Activated naive CD8-positive, alpha-beta T cell treated with anti-CD3 and anti-CD28 coated beads, Interleukin-2, amount 10 ng/mL, durations not matched to agents 7 days and 5 days (primary cell): ENCODE results near the gene ANKRD24. TPM values are rescaled to one million over a fixed set of nuclear protein-coding genes. Genes with fewer than 3 reads are reported as not detected.
"Not testable (repeated sequence)": the region's sequence is repeated elsewhere in the genome, so short reads cannot be mapped to it uniquely, and the experiment has no call there.

ENCODE experiments used
- ATAC-seq: fragments of 150-1000 bp; cut with Tn5 transposase; one replicate; pipeline ENCODE4 v1.10.0; 2021; ENCODE audit warnings: low read depth, moderate library complexity
- POLR2A ChIA-PET: fragments of 350-600 bp; sonication (Branson Sonifier 250); formaldehyde crosslinking; loops from one replicate; lab custom pipeline; 2021; ENCODE audit warnings: antibody characterized with exemption; lab: Charles Lee
- DNase-seq: peaks from one replicate; pipeline ENCODE4 v3.0.0; 2021
- H3K27ac Mint-ChIP-seq: one replicate; pipeline ENCODE4 v1.8.0; 2022; ENCODE audit warnings: mild to moderate bottlenecking, mixed read lengths
- H3K27me3 Mint-ChIP-seq: one replicate; pipeline ENCODE4 v1.8.0; 2022; ENCODE audit warnings: mild to moderate bottlenecking, moderate library complexity, mixed read lengths
- H3K36me3 Mint-ChIP-seq: one replicate; pipeline ENCODE4 v1.8.0; 2021; ENCODE audit warnings: mild to moderate bottlenecking, mixed read lengths
- H3K4me1 Mint-ChIP-seq: one replicate; pipeline ENCODE4 v1.8.0; 2021; ENCODE audit warnings: mixed read lengths
- H3K4me3 Mint-ChIP-seq: one replicate; pipeline ENCODE4 v1.8.0; 2022; ENCODE audit warnings: mild to moderate bottlenecking, moderate library complexity, mixed read lengths
- H3K9me3 Mint-ChIP-seq: one replicate; pipeline ENCODE4 v1.8.0; 2021; ENCODE audit warnings: mixed read lengths
- total RNA-seq, 2 experiments: library from RNA; stranded (reverse); gene quantifications; one replicate each; pipeline ENCODE4 v1.2.3, GENCODE V29; 2021

The ANKRD24 gene
- total RNA-seq, 2 experiments from 2014 or later, result 1.5 to 1.7 TPM

DNA sequence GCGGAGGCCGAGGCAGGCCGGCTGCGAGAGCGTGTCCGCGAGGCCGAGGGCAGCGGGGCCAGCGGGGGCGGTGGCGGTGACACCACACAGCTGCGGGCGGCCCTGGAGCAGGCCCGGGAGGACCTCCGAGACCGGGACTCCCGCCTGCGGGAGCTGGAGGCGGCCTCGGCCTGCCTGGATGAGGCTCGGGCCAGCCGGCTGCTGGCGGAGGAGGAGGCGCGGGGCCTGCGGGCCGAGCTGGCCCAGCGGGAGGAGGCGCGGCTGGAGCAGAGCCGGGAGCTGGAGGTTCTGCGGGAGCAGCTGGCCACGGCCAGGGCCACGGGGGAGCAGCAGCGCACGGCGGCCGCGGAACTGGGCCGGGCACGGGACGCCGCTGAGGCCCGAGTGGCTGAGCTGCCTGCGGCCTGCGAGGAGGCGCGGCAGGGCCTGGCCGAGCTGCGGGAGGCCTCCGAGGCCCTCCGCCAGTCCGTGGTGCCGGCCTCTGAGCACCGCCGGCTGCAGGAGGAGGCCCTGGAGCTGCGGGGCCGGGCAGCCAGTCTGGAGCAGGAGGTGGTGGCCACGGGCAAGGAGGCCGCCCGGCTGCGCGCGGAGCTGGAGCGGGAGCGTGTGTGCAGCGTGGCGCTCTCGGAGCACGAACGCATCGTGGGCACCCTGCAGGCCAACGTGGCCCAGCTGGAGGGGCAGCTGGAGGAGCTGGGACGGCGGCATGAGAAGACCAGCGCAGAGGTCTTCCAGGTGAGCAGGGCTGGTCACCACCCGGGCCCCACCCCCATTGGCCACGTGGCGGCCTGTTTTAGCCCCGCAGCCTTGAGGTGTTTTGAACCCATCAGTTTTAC lies 35.2 kb downstream of the ANKRD24 start:
- no peak overlapping the region for H3K4me3 Mint-ChIP-seq
- ATAC-seq (no peak), DNase-seq (no peak)
- no peaks in the 10 kb centered on the region for H3K36me3 Mint-ChIP-seq
- H3K4me1 Mint-ChIP-seq, result no peaks in the 10 kb centered on the region
- no peak overlapping the region for H3K27ac Mint-ChIP-seq
- POLR2A ChIA-PET, result no interaction called here
- peaks cover 5% of the 10 kb centered on the region for H3K9me3 Mint-ChIP-seq
- no peaks in the 10 kb centered on the region for H3K27me3 Mint-ChIP-seq

DNA sequence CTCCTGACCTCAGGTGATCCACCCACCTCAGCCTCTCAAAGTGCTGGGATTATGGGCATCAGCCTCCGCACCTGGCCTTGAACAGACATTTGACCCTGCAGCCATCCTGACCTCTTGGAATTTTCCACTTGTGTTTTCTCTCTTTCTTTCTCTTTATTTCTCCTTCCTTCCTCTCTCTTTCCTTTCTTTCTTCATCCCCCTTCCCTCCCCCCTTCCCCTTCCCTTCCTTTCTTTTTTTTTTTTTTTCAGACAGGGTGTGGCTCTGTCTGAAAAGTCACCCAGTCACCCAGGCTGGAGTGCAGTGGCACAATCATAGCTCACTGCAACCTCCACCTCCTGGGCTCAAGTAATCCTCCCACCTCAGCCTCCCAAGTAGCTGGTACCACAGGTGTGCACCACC lies 36.0 kb downstream of the ANKRD24 start:
- DNase-seq, ATAC-seq, H3K9me3 Mint-ChIP-seq, H3K27ac Mint-ChIP-seq, H3K4me1 Mint-ChIP-seq, H3K36me3 Mint-ChIP-seq, H3K27me3 Mint-ChIP-seq, POLR2A ChIA-PET, H3K4me3 Mint-ChIP-seq: not testable (repeated sequence)

DNA sequence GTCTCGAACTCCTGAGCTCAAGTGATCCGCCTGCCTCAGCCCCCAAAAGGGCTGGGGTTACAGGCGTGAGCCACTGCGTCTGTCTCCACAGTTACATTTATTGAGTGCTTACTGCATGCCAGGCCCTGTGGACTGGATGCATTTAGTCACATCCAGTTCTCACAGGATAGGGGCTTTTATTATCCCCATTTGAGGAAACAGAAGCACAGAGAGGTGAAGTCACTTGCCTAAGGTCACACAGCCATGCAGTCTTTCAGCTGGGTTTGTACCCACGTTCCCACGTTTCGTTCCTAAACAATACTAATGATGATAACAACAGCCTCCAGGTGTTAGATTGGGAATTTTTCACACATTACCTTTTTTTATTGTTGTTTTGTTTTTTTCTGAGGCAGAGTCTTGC lies 37.7 kb downstream of the ANKRD24 start:
- no peak overlapping the region for H3K4me3 Mint-ChIP-seq
- no peaks in the 10 kb centered on the region for H3K4me1 Mint-ChIP-seq
- DNase-seq (no peak), ATAC-seq (no peak)
- no peak overlapping the region for H3K27ac Mint-ChIP-seq
- H3K27me3 Mint-ChIP-seq, result no peaks in the 10 kb centered on the region
- POLR2A ChIA-PET, result no interaction called here
- no peaks in the 10 kb centered on the region for H3K36me3 Mint-ChIP-seq
- H3K9me3 Mint-ChIP-seq, result peaks cover 5% of the 10 kb centered on the region

DNA sequence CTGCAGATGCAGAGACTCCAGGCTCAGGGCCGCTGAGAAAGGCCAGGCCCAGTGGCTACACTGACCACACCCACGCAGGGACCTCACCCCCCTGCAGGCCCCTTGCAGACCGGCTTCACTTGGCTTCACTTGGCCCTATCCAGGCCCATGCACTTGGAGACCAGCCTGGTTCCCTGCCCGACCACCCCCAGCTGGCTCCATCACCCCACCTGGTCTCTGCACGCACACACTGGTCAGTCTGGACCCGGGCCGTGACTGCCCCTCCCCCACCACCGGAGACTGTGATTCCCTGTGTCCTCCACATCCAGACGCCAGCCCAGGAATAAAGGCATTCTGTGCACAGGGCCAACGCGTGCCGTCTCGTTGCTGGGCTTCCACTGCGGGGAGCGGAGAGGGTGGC lies 42.0 kb downstream of the ANKRD24 start:
- DNase-seq (no peak), ATAC-seq (no peak)
- no peak overlapping the region for H3K4me3 Mint-ChIP-seq
- H3K4me1 Mint-ChIP-seq, result no peaks in the 10 kb centered on the region
- H3K27me3 Mint-ChIP-seq, result no peaks in the 10 kb centered on the region
- H3K27ac Mint-ChIP-seq, result no peak overlapping the region
- H3K9me3 Mint-ChIP-seq, result no peaks in the 10 kb centered on the region
- H3K36me3 Mint-ChIP-seq, result no peaks in the 10 kb centered on the region
- POLR2A ChIA-PET, result no interaction called here

DNA sequence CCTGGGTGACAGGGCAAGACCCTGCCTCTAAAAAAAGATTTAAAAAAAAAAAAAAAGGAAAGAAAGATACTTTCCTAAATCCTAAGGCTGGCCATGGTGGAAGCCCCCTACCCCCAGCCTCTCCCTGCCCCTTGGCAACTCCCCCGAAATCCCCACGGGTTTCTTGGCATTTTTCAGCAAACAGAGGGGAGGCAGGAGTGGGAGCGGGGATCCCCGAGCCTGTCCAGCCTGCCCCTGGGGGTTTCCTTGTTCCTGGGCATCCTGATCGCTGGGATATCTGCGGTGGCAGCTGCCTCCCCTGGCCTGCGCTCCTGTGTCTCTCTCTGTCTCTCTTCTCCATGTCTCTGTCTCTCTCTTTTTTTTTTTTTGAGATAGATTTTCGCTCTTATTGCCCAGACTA lies 43.4 kb downstream of the ANKRD24 start:
- DNase-seq (no peak), ATAC-seq (no peak)
- Mint-ChIP-seq H3K36me3 (no peaks in the 10 kb centered on the region), H3K4me3 (no peak overlapping the region), H3K27me3 (no peaks in the 10 kb centered on the region), H3K27ac (no peak overlapping the region), H3K9me3 (no peaks in the 10 kb centered on the region), H3K4me1 (no peaks in the 10 kb centered on the region)
- POLR2A ChIA-PET, result interaction anchor here (0.7 kb wide), 1 partner anchor 85 kb away, joined by 3 read pairs; no protein-coding TSS in a partner anchor

DNA sequence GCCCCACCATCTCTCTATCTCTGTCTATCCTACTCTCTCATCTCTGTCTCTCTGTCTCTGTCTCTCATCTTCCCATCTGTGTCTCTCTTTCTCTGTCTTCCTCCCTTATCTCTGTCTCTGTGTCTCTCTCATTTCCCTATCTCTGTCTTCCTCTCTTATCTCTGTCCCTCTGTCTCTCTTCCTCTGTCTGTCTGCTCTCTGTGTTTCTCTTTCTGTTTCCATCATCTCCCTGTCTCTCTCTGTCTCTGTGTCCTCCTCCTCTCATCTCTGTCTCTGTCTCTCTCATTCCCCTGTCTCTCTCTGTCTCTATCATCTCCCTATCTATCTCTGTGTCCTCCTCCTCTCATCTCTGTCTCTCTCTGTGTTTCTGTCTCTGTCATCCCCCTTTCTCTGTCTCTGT lies 45.3 kb downstream of the ANKRD24 start:
- no peaks in the 10 kb centered on the region for H3K9me3 Mint-ChIP-seq
- no peaks in the 10 kb centered on the region for H3K4me1 Mint-ChIP-seq
- no peak overlapping the region for H3K27ac Mint-ChIP-seq
- no peaks in the 10 kb centered on the region for H3K27me3 Mint-ChIP-seq
- POLR2A ChIA-PET, result no interaction called here
- H3K36me3 Mint-ChIP-seq, result no peaks in the 10 kb centered on the region
- ATAC-seq (no peak), DNase-seq (no peak)
- H3K4me3 Mint-ChIP-seq, result no peak overlapping the region

DNA sequence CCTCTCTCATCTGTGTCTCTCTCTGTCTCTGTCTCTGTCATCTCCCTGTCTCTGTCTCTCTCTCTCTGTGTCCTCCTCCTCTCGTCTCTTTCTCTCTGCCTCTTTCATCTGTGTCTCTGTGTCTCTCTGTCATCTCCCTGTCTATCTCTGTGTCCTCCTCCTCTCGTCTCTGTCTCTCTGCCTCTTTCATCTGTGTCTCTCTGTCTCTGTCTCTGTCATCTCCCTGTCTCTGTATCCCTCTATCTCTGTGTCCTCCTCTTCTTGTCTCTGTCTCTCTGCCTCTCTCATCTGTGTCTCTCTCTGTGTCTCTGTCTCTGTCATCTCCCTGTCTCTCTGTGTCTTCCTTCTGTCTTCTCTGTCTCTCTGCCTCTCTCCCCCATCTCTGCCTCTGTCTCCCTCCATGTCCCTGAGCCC lies 46.3 kb downstream of the ANKRD24 start:
- DNase-seq (no peak), ATAC-seq (no peak)
- Mint-ChIP-seq H3K36me3 (no peaks in the 10 kb centered on the region), H3K9me3 (no peaks in the 10 kb centered on the region), H3K27ac (no peak overlapping the region), H3K4me3 (no peak overlapping the region), H3K4me1 (peaks cover 4% of the 10 kb centered on the region), H3K27me3 (no peaks in the 10 kb centered on the region)
- POLR2A ChIA-PET, result no interaction called here

DNA sequence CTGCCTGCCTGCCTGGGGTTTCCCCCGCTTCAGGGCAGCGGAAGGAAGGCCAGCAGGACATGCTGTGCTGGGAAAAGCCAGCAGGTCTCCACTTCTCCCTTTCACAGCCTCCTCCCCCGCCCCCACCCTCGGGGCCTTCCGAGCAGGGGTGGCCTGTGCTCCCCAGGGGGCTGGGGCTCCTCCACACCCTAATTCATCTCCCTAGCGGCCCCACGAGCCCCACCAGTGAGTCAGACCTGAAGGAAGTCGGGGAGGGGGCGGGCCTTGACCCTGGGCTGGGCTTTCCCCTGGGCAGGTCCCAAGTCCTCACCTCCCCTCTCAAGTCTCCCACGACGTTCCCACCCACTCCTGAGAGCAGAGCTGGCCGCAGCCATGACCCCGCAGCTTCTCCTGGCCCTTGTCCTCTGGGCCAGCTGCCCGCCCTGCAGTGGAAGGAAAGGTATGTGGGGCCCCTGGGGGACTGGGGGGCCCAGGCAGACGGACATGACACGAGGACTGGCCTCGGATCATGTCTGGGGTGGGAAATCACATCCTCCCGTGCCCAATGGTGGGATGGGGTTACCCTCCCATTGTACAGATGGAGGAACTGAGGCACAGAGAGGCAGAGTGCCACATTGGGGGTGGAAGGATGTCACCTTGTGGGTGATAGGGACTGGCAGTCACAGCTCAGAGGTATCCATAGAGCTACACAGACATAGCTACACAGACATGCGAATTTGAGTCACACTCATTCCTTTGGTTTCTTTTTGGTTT lies 46.9 kb downstream of the ANKRD24 start, which contains the start of gene EBI3:
Gene EBI3 (plus strand): TSS at position 345 of the 753 bp plus-strand sequence. CDS start 28 bp downstream, at position 373.
- POLR2A ChIA-PET, result no interaction called here
- no peak within 1 kb of the TSS for H3K4me3 Mint-ChIP-seq

DNA sequence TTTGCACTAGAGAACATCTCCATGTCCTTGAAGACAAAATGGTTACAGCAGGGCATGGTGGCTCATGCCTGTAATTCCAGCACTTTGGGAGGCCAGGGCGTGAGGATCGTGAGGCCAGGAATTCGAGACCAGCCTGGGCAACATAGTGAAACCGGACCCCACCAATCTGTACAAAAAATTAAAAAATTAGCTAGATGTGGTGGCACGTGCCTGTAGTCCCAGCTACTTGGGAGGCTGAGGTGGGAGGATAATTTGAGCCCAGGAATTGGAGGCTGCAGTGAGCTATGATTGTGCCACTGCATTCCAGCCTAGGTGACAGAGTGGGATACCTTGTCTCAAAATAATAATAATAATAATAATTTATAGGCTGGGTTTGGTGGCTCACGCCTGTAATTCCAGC lies 47.7 kb downstream of the ANKRD24 start:
- ATAC-seq, H3K36me3 Mint-ChIP-seq, H3K4me1 Mint-ChIP-seq, H3K9me3 Mint-ChIP-seq, H3K27me3 Mint-ChIP-seq, DNase-seq, POLR2A ChIA-PET, H3K27ac Mint-ChIP-seq, H3K4me3 Mint-ChIP-seq: not testable (repeated sequence)

More for the DNA sequence above, 46.9 kb downstream of the ANKRD24 start, which contains the start of gene EBI3:
- H3K27me3 Mint-ChIP-seq, result no peaks in the 10 kb centered on the region
- H3K27ac Mint-ChIP-seq, result peak within 1 kb of the TSS; percentile 33
- peaks cover 4% of the 10 kb centered on the region for H3K4me1 Mint-ChIP-seq
- ATAC-seq, result peak; percentile 47
- no peaks in the 10 kb centered on the region for H3K9me3 Mint-ChIP-seq
- no peaks in the 10 kb centered on the region for H3K36me3 Mint-ChIP-seq
- peak; percentile 43 for DNase-seq

DNA sequence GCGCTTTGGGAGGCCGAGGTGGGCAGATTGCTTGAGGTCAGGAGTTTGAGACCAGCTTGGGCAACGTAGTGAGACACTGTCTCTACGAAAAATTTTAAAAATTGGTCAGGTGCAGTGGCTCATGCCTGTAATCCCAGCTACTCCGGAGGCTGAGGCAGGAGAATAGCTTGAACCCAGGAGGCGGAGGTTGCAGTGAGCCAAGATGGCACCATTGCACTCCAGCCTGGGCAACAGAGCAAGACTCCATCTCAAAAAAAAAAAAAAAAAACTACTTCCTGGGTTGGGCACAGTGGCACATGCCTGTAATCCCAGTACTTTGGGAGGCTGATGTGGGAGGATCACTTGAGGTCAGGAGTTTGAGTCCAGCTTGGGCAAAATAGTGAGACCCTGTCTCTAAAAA lies 49.0 kb downstream of the ANKRD24 start:
- H3K4me3 Mint-ChIP-seq, ATAC-seq, H3K9me3 Mint-ChIP-seq, H3K4me1 Mint-ChIP-seq, H3K27ac Mint-ChIP-seq, DNase-seq, H3K36me3 Mint-ChIP-seq, H3K27me3 Mint-ChIP-seq: not testable (repeated sequence)
- POLR2A ChIA-PET, result interaction anchor here (0.7 kb wide), 1 partner anchor 111 kb away, joined by 6 read pairs; no protein-coding TSS in a partner anchor

DNA sequence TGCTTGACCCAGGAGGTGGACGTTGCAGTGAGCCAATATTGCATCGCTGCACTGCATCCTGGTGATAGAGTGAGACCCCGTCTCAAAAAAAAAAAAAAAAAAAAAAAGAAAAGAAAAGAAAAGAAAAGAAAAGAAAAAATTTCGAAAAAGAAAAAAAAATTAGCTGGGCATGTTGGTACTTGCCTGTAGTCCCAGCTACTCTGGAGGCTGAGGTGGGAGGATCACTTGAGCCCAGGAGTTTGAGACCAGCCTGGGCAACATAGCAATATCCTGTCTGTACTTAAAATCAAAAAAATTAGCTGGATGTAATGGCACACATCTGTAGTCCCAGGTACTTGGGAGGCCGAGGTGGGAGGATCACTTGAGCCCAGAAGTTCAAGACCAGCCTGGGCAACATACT lies 49.6 kb downstream of the ANKRD24 start:
- H3K4me3 Mint-ChIP-seq, H3K27me3 Mint-ChIP-seq, DNase-seq, H3K27ac Mint-ChIP-seq, ATAC-seq, H3K36me3 Mint-ChIP-seq, H3K4me1 Mint-ChIP-seq, H3K9me3 Mint-ChIP-seq: not testable (repeated sequence)
- POLR2A ChIA-PET, result interaction anchor here (0.6 to 0.7 kb wide), 3 partner anchors 34 to 485 kb away, joined by 3 to 6 read pairs (median 4); no protein-coding TSS in a partner anchor

DNA sequence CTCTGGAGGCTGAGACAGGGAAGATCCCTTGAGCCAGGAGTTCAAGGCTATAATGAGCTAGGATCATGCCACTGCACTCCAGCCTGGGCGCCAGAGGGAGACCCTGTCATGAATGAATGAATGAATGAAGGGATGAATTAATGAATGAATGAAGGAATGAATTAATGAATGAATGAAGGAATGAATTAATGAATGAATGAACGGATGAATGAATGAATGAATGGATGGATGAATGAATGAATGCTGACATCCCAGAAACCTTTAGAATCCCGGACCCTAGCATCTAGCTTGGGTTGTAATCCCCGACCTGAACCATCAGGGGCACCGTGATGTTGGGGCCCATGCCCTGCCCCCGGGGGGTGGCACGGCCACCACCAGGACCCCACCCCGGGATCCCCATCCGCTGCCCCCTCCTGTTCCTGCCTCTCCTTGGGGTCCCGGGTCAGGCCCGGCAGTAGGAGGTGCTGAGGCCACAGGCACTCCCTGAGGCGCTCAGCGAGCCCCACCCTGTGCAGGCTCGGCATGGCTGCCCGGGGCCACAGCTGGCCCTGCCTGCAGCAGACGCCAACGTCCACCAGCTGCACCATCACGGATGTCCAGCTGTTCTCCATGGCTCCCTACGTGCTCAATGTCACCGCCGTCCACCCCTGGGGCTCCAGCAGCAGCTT lies 50.3 kb downstream of the ANKRD24 start:
- ATAC-seq (no peak), DNase-seq (no peak)
- H3K36me3 Mint-ChIP-seq, result no peaks in the 10 kb centered on the region
- H3K27me3 Mint-ChIP-seq, result no peaks in the 10 kb centered on the region
- H3K4me3 Mint-ChIP-seq, result no peak overlapping the region
- H3K4me1 Mint-ChIP-seq, result peaks cover 4% of the 10 kb centered on the region
- H3K9me3 Mint-ChIP-seq, result no peaks in the 10 kb centered on the region
- H3K27ac Mint-ChIP-seq, result no peak overlapping the region
- POLR2A ChIA-PET, result interaction anchor here (0.6 kb wide), 1 partner anchor 34 kb away, joined by 4 read pairs; no protein-coding TSS in a partner anchor

DNA sequence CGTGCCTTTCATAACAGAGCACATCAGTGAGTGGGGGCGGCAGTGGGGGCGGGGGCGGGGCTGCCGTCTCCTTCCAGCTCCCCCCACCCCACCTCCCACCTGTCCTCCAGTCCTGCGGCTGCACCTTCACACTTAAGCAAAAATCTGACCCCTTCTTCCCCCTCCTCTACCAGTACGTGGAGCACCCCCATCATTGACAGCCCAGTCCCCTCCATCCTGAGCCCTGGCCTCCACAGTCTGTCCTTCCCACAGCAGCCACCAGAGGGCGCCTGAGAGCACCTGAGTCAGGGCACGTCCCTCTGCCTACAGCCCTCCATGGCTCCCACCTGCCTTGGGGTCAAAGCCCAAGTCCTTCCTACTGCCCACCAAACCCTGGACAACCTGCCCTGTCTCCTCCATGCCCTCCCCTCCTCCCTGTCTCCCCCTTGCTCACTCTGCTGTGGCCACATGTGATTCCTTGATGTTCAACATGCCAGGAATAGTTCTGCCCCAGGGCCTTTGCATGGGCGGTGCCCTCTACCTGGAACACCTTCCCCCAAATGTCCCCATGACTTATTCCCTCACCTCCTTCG lies 50.9 kb downstream of the ANKRD24 start:
- H3K27me3 Mint-ChIP-seq, result no peaks in the 10 kb centered on the region
- H3K9me3 Mint-ChIP-seq, result no peaks in the 10 kb centered on the region
- ATAC-seq (peak; percentile 64), DNase-seq (peak; percentile 85)
- no peaks in the 10 kb centered on the region for H3K36me3 Mint-ChIP-seq
- POLR2A ChIA-PET, result interaction anchor here (0.5 to 1.7 kb wide), 2 partner anchors 10 to 13 kb away, joined by 3 to 4 read pairs; partner anchors contain the start of gene YJU2
- no peak overlapping the region for H3K4me3 Mint-ChIP-seq
- H3K27ac Mint-ChIP-seq, result peak overlapping the region; percentile 24
- peaks cover 4% of the 10 kb centered on the region for H3K4me1 Mint-ChIP-seq
